DMS53 treated with DMSO at 0.1 percent for 48 hours (cell line): ENCODE measurements around the gene RRP1B.
"Not testable (repeated sequence)": the region's sequence is repeated elsewhere in the genome, so short reads cannot be mapped to it uniquely, and the experiment has no call there.

ENCODE experiments used
- DNase-seq: peaks from one replicate; lab custom pipeline; 2025; ENCODE audit not compliant: unreplicated experiment; lab: John Stamatoyannopoulos, UW

Gene RRP1B

GRCh38 chr21:43669828-43670605, 10.7 kb downstream of the RRP1B start:
- no peak for DNase-seq

DNA sequence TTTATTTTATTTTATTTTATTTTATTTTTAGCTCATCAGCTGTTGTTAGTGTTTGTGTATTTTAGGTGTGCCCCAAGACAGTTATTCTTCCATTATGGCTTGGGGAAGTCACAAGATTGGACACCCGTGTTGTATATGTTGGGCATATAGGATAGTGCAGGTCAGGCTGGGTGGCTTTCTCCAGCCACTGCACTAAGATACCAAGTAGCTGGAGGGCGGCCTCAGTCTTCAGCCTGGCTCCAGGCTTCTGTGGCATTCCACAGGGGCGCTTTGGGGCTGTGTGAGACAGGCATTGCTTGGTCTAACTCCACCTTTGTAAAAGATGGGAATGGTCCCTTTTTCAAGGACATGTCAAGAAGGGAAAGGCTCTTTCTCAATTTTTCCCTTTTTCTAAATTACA, 16.5 kb downstream of the RRP1B start:
- DNase-seq, result no peak

DNA sequence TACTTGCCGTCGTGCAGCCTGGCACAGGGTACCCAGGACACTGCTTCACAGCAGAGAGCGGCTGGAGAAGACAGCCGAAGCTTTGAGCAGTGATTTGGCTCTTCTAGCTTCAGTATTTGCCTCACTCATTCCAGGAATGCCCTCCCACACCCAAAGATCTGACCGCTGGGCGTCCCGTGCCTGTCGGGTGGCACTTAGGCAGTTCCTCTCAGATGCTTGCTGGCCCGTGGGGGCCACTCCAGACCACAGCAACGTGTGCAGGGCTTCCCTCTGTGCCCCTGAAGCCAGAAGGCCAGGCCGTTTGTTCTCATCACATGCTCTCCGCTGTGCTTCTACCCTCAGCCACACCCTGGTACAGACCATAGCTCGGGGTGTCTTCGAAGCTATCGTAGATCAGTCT, 17.0 kb downstream of the RRP1B start:
- DNase-seq, result no peak

DNA sequence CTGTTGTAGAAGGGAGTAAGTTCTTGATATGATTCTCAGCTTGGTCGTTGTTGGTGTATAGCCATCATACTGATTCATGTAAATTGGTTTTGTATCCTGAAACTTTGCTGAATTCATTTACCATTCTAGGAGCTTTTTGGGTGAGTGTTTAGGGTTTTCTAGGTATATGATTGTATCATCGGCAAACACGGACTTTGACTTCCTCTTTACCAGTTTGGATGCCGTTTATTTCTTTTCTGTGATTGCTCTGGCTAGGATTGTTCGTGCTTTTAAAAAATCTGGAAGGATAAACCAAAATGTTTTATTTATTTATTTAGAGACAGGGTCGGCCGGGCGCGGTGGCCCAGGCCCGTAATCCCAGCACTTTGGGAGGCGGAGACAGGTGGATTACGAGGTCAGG, 20.6 kb downstream of the RRP1B start:
- DNase-seq, result no peak

GRCh38 chr21:43680421-43680820, 21.1 kb downstream of the RRP1B start:
- DNase-seq, result not testable (repeated sequence)

GRCh38 chr21:43681650-43682049, 22.3 kb downstream of the RRP1B start:
- no peak for DNase-seq

DNA sequence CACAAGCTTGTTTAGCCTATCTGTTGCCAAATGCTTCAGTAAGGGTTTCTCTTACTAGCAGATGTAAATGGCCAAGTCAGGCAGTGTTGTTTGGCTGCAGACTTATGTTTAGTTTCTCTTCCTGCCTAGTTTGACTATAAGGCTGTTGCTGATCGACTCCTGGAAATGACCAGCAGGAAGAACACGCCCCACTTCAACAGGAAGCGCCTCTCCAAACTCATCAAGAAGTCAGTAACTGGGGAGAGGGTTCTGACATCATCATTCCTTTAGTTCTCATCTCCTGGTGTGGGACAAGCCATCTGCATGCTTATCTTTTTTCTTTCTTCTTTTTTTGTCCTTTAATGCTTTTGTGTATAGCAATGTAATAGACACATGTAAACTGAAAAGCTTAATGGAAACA, 25.1 kb downstream of the RRP1B start:
- no peak for DNase-seq

DNA sequence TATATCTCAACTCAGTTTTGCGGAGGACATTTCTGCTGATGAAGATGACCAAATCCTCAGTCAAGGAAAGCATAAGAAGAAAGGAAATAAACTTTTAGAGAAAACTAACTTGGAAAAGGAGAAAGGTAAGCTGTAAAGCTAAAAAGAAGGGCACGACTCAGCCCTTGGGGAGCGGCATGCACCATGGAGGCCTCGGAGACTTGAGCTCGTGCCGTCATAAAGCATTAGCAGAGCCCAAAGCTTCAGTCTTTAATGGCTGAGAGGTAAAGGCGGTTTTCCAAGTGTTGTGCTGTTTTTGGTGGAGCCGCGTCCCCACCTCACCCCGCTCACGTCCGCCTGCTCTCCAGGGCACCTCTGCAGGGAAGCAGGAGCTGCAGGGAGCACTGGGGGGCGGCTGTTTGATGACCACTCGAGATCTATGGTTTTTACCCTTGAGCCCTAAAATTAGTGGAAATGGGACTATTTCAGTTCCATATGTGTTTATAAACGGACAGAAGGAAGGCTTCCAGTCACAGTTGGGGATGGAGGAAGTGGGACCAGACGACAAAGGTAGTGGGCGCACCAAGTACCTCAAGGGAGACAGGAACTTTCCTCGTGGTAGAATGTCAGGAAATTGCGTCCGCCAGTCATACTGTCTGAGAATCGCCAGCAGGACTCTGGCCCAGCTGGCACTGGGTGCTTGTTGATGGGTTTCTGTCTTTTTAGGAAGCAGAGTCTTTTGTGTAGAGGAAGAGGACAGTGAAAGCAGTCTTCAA, 27.6 kb downstream of the RRP1B start:
- DNase-seq, result no peak

DNA sequence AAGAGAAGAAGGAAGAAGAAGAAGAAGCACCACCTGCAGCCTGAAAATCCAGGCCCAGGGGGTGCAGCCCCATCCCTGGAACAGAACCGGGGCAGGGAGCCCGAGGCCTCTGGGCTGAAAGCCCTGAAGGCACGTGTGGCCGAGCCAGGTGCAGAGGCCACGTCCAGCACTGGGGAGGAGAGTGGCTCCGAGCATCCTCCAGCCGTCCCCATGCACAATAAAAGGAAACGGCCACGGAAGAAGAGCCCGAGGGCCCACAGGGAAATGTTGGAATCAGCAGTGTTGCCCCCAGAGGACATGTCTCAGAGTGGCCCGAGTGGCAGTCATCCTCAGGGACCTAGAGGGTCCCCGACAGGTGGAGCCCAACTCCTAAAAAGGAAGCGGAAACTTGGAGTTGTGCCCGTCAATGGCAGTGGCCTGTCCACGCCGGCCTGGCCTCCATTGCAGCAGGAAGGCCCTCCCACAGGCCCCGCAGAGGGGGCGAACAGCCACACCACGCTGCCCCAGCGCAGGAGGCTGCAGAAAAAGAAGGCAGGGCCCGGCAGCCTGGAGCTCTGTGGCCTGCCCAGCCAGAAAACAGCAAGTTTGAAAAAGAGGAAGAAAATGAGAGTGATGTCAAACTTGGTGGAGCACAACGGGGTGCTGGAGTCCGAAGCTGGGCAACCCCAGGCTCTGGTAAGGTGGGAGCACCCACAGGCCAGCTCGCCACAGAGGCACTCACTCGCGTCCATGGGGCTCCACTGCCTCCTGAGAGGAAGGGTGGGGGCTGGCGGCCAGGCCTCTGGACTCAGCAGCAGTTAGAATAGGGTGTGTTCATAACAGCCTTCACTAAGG, 28.4 kb downstream of the RRP1B start:
- DNase-seq, result no peak

DNA sequence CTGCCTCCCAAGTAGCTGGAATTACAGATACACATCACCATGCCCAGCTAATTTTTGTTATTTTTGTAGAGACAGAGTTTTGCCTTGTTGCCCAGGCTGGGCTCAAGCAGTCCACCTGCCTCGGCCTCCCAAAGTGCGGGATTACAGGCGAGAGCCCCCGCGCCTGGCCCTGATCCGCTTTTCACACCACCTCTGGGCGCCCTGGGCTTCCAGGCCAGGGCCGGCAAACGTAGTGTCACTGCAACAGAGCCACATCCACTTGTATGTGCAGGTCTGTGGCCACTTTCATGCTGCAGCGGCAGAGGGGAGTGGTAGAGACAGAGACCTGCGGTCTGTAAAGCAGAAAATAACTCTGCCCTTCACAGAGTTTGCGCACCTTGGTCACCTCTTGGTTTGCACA, 29.5 kb downstream of the RRP1B start:
- no peak for DNase-seq

- no peak for DNase-seq
Observed at GRCh38 chr21:43689556-43690337, 30.4 kb downstream of the RRP1B start.

GRCh38 chr21:43690346-43690745, 31.0 kb downstream of the RRP1B start:
- DNase-seq, result no peak

- no peak for DNase-seq
Observed at GRCh38 chr21:43691086-43691795, 31.9 kb downstream of the RRP1B start.

GRCh38 chr21:43691801-43692200, 32.4 kb downstream of the RRP1B start:
- DNase-seq, result no peak

- no peak for DNase-seq
Observed at GRCh38 chr21:43692949-43693348, 33.6 kb downstream of the RRP1B start.

GRCh38 chr21:43693981-43694380, 34.6 kb downstream of the RRP1B start:
- no peak for DNase-seq

GRCh38 chr21:43694437-43695079, 35.2 kb downstream of the RRP1B start:
- no peak for DNase-seq

DNA sequence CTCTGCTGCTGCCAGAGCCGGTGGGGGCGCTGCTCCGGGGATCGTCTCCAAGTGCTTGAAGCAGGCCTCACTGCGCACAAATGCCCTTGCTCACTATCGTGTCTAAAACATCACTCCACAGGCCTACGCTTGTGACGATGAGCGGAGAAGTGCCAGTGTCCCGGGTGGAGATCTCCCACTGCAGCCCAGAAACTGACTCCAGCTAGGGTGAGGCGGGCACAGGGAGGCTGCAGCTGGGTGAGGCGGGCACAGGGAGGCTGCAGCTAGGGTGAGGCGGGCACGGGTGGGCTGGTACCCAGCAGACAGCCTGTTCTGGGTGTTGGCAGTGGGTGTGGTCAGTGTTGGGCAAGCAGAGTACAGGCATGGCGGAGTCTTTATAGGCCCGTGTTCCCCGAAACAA, 36.9 kb downstream of the RRP1B start:
- DNase-seq, result no peak

GRCh38 chr21:43697758-43698643, 38.6 kb downstream of the RRP1B start:
- DNase-seq, result no peak
